Measurements from ENCODE around the gene MED27. TPM values are rescaled to one million over a fixed set of nuclear protein-coding genes. Genes with fewer than 3 reads are reported as not detected.

The MED27 gene
- total and polyA plus RNA-seq, 7 donors: 10.7 to 24.4 (median 14.2) TPM

DNA sequence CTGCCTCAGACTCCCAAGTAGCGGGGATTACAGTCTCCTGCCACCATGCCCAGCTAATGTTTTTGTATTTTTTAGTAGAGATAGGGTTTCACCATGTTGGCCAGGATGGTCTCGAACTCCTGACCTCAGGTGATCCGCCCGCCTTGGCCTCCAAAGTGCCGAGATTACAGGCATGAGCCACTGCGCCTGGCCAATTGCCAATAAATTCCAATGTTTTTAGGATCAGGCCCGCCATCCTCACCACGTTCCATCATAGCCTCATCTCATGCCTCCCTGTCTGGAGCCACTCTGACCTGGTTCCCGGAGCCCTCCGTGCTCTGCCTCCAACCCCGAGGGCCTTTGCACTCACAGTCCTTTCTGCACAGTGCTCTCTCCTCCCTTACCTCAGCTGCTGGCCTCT, 268.3 kb downstream of the MED27 start:
- Histone ChIP-seq H3K9me3 (no peaks in the 10 kb centered on the region), H3K4me3 (no peak overlapping the region), H3K36me3 (ENCODE audit: insufficient read depth in 1 of 2, low read depth in 1 of 2) (no peaks in the 10 kb centered on the region), H3K4me1 (no peaks in the 10 kb centered on the region), H3K27ac (no peak overlapping the region), H3K27me3 (ENCODE audit: insufficient read depth in 3 of 3, low read length in 2 of 3) (peaks cover 0 to 70% (median 31%) of the 10 kb centered on the region in 3 donors)
- no peak for DNase-seq
- TF ChIP-seq, protein P1, sequence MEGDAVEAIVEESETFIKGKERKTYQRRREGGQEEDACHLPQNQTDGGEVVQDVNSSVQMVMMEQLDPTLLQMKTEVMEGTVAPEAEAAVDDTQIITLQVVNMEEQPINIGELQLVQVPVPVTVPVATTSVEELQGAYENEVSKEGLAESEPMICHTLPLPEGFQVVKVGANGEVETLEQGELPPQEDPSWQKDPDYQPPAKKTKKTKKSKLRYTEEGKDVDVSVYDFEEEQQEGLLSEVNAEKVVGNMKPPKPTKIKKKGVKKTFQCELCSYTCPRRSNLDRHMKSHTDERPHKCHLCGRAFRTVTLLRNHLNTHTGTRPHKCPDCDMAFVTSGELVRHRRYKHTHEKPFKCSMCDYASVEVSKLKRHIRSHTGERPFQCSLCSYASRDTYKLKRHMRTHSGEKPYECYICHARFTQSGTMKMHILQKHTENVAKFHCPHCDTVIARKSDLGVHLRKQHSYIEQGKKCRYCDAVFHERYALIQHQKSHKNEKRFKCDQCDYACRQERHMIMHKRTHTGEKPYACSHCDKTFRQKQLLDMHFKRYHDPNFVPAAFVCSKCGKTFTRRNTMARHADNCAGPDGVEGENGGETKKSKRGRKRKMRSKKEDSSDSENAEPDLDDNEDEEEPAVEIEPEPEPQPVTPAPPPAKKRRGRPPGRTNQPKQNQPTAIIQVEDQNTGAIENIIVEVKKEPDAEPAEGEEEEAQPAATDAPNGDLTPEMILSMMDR (IDR thresholded peaks at IDR 0.05): no peak
- WGBS, 3 donors: 57 to 64% (median 63%) methylated on average over 11 of the region's 11 CpGs
- no peak for ATAC-seq
- intact Hi-C loops (cut with DNase I): no loop called here

DNA sequence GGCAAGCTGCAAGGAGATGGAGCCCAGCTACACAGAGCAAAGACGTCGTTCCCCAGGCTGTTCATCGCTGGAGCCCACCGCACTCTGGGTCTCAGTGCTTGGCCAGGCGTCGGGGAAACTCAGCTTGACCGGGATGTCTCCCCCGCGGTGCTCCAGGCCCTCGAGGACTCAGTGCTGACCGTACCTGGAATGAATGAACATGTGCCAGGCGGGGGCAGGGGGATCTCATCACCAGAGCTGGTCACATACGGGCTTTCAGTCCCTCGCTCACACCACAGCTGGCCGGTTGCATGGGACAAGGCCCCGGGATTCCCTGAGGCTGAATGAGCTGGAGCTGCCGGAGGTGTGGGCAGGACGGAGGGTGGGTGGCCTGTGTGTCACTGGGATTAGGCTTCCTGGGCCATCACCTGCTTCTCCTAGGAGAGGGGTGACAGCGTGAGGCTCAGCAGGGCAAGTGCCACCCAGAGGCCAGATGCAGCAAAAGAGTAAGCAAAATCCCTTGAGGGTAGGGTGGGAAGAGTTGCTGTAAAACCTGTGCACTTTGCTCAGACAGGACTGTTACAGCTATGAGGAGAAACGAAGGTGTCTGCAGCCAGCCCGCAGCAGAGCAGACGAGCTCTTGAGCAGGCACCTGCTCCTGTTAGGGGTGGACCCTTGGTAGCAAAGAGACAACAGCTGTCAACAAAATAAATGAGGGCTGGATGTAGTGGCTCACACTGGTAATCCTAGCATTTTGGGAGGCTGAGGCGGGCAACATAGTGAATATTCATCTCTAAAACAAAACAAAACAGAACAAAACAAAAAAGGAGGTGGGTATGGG, 269.1 kb downstream of the MED27 start:
- Histone ChIP-seq H3K27me3 (ENCODE audit: insufficient read depth in 3 of 3, low read length in 2 of 3) (peaks cover 0 to 77% (median 27%) of the 10 kb centered on the region in 3 donors), H3K27ac (no peak overlapping the region), H3K9me3 (no peaks in the 10 kb centered on the region), H3K4me3 (no peak overlapping the region), H3K36me3 (ENCODE audit: insufficient read depth in 1 of 2, low read depth in 1 of 2) (no peaks in the 10 kb centered on the region), H3K4me1 (no peaks in the 10 kb centered on the region)
- no peak for DNase-seq
- intact Hi-C loops (cut with DNase I): no loop called here
- TF ChIP-seq, protein P1 (IDR thresholded peaks at IDR 0.05): no peak
- WGBS, 3 donors: 51 to 61% (median 61%) methylated on average over 20 to 23 of the region's 23 CpGs
- ATAC-seq: no peak

Other genes with a start within 250 kb of the MED27 start
- gene NTNG2, start 82.2 kb upstream of the MED27 start, total RNA-seq: 1 to 10 TPM in 1 of 4 donors, under 1 TPM in 3; 0.20 to 1.3 (median 0.44) TPM
- under 1 TPM; 0.01 to 0.04 (median 0.03) TPM for gene NTNG2, start 82.2 kb upstream of the MED27 start, polyA plus RNA-seq

Data from psoas muscle (tissue), 8 donors.